Panc1 (cell line): ENCODE data around the gene BMAL1. TPM values are rescaled to one million over a fixed set of nuclear protein-coding genes. Genes with fewer than 3 reads are reported as not detected.

Experiments
- ATAC-seq: fragments of 200-7000 bp; cut with Tn5 transposase; 2 replicates; pipeline ENCODE4 v1.9.1; 2020; ENCODE audit warnings: mild to moderate bottlenecking, moderate library complexity
- BruUV-seq: library from RNA; stranded (reverse); fragments of 400-500 nt; replicated peaks from 2 replicates; lab custom pipeline; 2021; lab: Mats Ljungman, UMichigan
- CTCF ChIA-PET: fragments of 300-600 bp; sonication (Branson Sonifier 250); formaldehyde crosslinking; loops from one replicate; lab custom pipeline; 2022; ENCODE audit warnings: antibody characterized with exemption; lab: Charles Lee
- POLR2A ChIA-PET: fragments of 300-600 bp; sonication (Branson Sonifier 250); formaldehyde crosslinking; loops from one replicate; lab custom pipeline; 2022; ENCODE audit warnings: antibody characterized with exemption; lab: Charles Lee
- DNase-seq: peaks from one replicate; pipeline ENCODE4 v3.0.0-alpha.2; 2010; ENCODE audit warnings: low read depth, low spot score
- H3K27ac ChIP-seq: 2 replicates; pipeline ENCODE4 v1.5.1; 2011; ENCODE audit warnings: mild to moderate bottlenecking, low read length, inconsistent platforms
- H3K27me3 ChIP-seq: fragments of 200-500 bp; sonication (Bioruptor generic); 2 replicates; pipeline ENCODE4 v1.6.0; 2014; ENCODE audit warnings: low read length, inconsistent platforms; ENCODE audit not compliant: control insufficient read depth, insufficient read depth
- H3K36me3 ChIP-seq: fragments of 200-500 bp; sonication (Bioruptor generic); 2 replicates; pipeline ENCODE4 v1.5.1; 2014; ENCODE audit warnings: inconsistent platforms, mild to moderate bottlenecking, low read length, moderate library complexity; ENCODE audit not compliant: control insufficient read depth, insufficient read depth
- H3K4me1 ChIP-seq: 2 replicates; pipeline ENCODE4 v1.5.1; 2011; ENCODE audit warnings: inconsistent platforms, mild to moderate bottlenecking, low read length, moderate library complexity; ENCODE audit not compliant: control insufficient read depth, insufficient read depth
- H3K4me3 ChIP-seq, 2 experiments: 2 replicates each; pipeline ENCODE4 v1.5.1; 2011 to 2012; ENCODE audit warnings: low read depth in 2 of 2, low read length in 2 of 2, mild to moderate bottlenecking in 2 of 2, inconsistent platforms in 1 of 2, moderate library complexity in 1 of 2
- H3K9me3 ChIP-seq: fragments of 200-500 bp; sonication (Bioruptor generic); 2 replicates; pipeline ENCODE4 v1.5.1; 2014; ENCODE audit warnings: low read depth, mild to moderate bottlenecking, inconsistent platforms, low read length, moderate library complexity; ENCODE audit not compliant: control insufficient read depth, insufficient read depth
- CTCF ChIP-seq: fragments of 450-650 bp; IDR thresholded peaks from 2 replicates; pipeline ENCODE4 v1.5.1; 2017; ENCODE audit warnings: mild to moderate bottlenecking
- POLR2AphosphoS5 ChIP-seq: IDR thresholded peaks from 2 replicates; pipeline ENCODE4 v1.6.1; 2012; ENCODE audit warnings: mild to moderate bottlenecking, low read depth, low read length, moderate library complexity
- REST ChIP-seq, 2 experiments: IDR thresholded peaks; 2 replicates each; pipeline ENCODE4 v1.6.1; 2011 to 2012; ENCODE audit warnings: low read depth in 2 of 2, control low read depth in 1 of 2, low read length in 1 of 2, mild to moderate bottlenecking in 1 of 2, moderate library complexity in 1 of 2; ENCODE audit not compliant: insufficient read depth in 1 of 2
- SIN3A ChIP-seq: IDR thresholded peaks from 2 replicates; pipeline ENCODE4 v1.6.1; 2012; ENCODE audit warnings: low read depth, mild to moderate bottlenecking, low read length, moderate library complexity, borderline replicate concordance; ENCODE audit not compliant: insufficient read depth
- TCF7L2 ChIP-seq: IDR thresholded peaks from 2 replicates; pipeline ENCODE4 v1.6.1; 2011; ENCODE audit warnings: mild to moderate bottlenecking, low read depth, low read length, inconsistent platforms
- in situ Hi-C: cut with HindIII; loops from 2 replicates; pipeline ENCODE4 v1.10.0; 2016; ENCODE audit warnings: low sequenced_read_pairs, low pct_unique_long_range_greater_than_20kb
- intact Hi-C: fragments of 100-400 bp; cut with micrococcal nuclease; formaldehyde crosslinking; loops from one replicate; pipeline ENCODE4 v1.10.0; 2022; ENCODE audit not compliant: unreplicated experiment
- total RNA-seq: library from RNA; stranded (reverse); gene quantifications from one replicate; pipeline ENCODE4 v1.2.1, GENCODE V29; 2021; ENCODE audit not compliant: unreplicated experiment

Gene BMAL1
- total RNA-seq, 1 experiment from 2014 or later: 9.3 TPM

DNA sequence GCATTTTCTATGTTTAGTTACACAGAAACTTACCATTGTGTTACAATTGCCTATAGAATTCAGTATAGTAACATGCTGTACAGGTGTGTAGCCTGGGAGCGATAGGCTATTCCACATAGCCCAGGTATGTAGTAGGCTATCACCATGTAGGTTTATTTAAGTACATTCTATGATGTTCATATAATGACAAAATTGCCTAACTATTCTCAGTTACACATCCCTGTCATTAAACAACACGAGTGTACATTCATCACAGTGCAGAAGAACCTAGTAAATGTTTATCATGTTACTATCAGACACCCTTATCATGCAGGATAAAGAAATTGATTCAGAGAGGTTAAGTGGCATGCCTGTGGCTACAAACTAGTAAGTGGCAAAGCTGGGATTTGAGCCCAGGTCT lies 28.4 kb upstream of the BMAL1 start:
- Histone ChIP-seq H3K4me3 (no peak overlapping the region), H3K4me1 (no peaks in the 10 kb centered on the region; the same call in 1 of the 2 replicates), H3K27me3 (peaks cover 17% of the 10 kb centered on the region), H3K36me3 (no peaks in the 10 kb centered on the region), H3K27ac (no peak overlapping the region), H3K9me3 (no peaks in the 10 kb centered on the region)
- ChIA-PET POLR2A (no interaction called here), CTCF (no interaction called here)
- BruUV-seq: no TSS peak
- TF ChIP-seq REST (IDR thresholded peaks at IDR 0.05; ENCODE audit: insufficient read depth in 1 of 2, low read depth in 2 of 2, low read length in 1 of 2): no peak
- no peak for TF ChIP-seq SIN3A
- no peak for TF ChIP-seq CTCF
- TF ChIP-seq TCF7L2: no peak
- no peak for TF ChIP-seq POLR2AphosphoS5
- no peak for DNase-seq
- in situ Hi-C loops (no loop called here), intact Hi-C loops (no loop called here)
- no peak for ATAC-seq

DNA sequence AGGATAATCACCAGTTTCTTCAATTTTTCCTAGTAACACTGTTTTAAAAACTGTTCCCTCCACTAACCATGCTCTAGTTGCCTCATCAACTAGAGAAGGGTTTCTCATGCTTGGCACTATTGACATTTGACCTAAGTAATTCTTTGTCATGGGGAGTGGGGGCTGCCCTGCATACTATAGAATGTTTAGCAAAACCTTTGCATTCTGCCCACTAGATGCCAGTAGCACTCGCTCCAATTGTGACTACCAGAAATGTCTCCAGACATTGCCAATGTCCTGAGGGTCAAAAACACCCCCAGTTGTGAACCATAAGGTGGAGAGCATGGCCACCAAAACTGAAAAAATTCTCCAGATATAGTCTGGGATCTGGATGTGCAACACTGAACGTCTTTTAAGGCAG lies 27.6 kb upstream of the BMAL1 start:
- Histone ChIP-seq H3K27ac (no peak overlapping the region), H3K4me3 (no peak overlapping the region), H3K9me3 (no peaks in the 10 kb centered on the region), H3K36me3 (no peaks in the 10 kb centered on the region), H3K4me1 (no peaks in the 10 kb centered on the region; the same call in 1 of the 2 replicates), H3K27me3 (peaks cover 21% of the 10 kb centered on the region)
- POLR2A ChIA-PET: no interaction called here
- BruUV-seq: no TSS peak
- CTCF ChIA-PET: interaction anchor here (0.6 to 0.8 kb wide), 2 partner anchors 39 to 88 kb away, joined by 3 read pairs; no protein-coding TSS in a partner anchor
- TF ChIP-seq POLR2AphosphoS5 (no peak), CTCF (peak; percentile 48), SIN3A (no peak)
- 0 out of 2 replicates have a peak, but pooled peaks have one; percentile 62 for ATAC-seq
- intact Hi-C loops (no loop called here), in situ Hi-C loops (no loop called here)
- DNase-seq: no peak
